WTC11 (cell line): Measurements from ENCODE around the gene BCAS3.

Source experiments
- ATF1 ChIP-seq: sonication (generic); formaldehyde crosslinking; IDR thresholded peaks from 2 replicates; pipeline ENCODE4 v1.8.1; 2023; ENCODE audit warnings: mild to moderate bottlenecking, moderate library complexity, missing genetic modification reagents
- ETV6 ChIP-seq: sonication (generic); formaldehyde crosslinking; IDR thresholded peaks from 2 replicates; pipeline ENCODE4 v1.8.1; 2022; ENCODE audit warnings: mild to moderate bottlenecking, missing genetic modification reagents
- GABPB1 ChIP-seq: sonication (generic); formaldehyde crosslinking; IDR thresholded peaks from 2 replicates; pipeline ENCODE4 v1.8.1; 2023; ENCODE audit warnings: mild to moderate bottlenecking, missing genetic modification reagents
- GRHL2 ChIP-seq: fragments of 250-450 bp; sonication (Bioruptor Pico); IDR thresholded peaks from 2 replicates; pipeline ENCODE4 v1.8.0; 2022; ENCODE audit warnings: mild to moderate bottlenecking, moderate library complexity; ENCODE audit not compliant: insufficient replicate concordance, severe bottlenecking
- JUN ChIP-seq: sonication (generic); formaldehyde crosslinking; IDR thresholded peaks from 2 replicates; pipeline ENCODE4 v1.8.0; 2023; ENCODE audit warnings: mild to moderate bottlenecking, missing genetic modification reagents
- MXD4 ChIP-seq: fragments of 250-450 bp; sonication (Bioruptor Pico); IDR thresholded peaks from 2 replicates; pipeline ENCODE4 v1.8.0; 2021; ENCODE audit warnings: mild to moderate bottlenecking, moderate library complexity, borderline replicate concordance
- TF ChIP-seq, protein P1 (sequence below): fragments of 200-600 bp; IDR thresholded peaks from 2 replicates; pipeline ENCODE4 v1.8.0; 2022; ENCODE audit warnings: antibody characterized with exemption
- TF ChIP-seq, protein P2 (sequence below): sonication (generic); formaldehyde crosslinking; IDR thresholded peaks from 2 replicates; pipeline ENCODE4 v1.8.1; 2023; ENCODE audit warnings: mild to moderate bottlenecking, missing genetic modification reagents, moderate library complexity
- TF ChIP-seq, protein P3 (sequence below): sonication (generic); formaldehyde crosslinking; IDR thresholded peaks from 2 replicates; pipeline ENCODE4 v1.8.0; 2022; ENCODE audit warnings: mild to moderate bottlenecking, missing genetic modification reagents
- TF ChIP-seq, protein P4 (sequence below): fragments of 250-450 bp; sonication (Bioruptor Pico); IDR thresholded peaks from 2 replicates; pipeline ENCODE4 v1.9.0; 2021; ENCODE audit warnings: mild to moderate bottlenecking
- TF ChIP-seq, protein P5 (sequence below): sonication (generic); formaldehyde crosslinking; IDR thresholded peaks from 2 replicates; pipeline ENCODE4 v1.8.1; 2023; ENCODE audit warnings: mild to moderate bottlenecking, missing genetic modification reagents

DNA sequence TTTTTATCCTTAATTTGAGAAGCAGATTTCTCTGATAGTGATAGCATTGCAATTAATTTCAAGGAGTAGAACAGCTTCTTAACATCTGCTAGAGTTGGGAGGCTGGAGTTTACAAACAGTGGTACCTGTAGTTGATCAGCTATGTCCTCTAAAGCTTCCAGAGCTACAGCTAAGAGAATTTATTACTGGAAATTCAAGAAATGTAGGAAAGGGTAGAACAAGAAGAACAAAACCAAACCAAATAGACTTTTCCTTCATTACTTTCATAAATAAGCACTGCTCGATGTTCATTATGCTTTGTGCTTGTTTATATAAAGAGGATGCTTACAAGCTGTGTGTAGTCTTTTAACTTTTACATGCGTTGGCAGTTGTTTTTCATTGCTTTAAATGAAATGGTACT is 388.4 kb downstream of the BCAS3 start:
- TF ChIP-seq, protein P1, sequence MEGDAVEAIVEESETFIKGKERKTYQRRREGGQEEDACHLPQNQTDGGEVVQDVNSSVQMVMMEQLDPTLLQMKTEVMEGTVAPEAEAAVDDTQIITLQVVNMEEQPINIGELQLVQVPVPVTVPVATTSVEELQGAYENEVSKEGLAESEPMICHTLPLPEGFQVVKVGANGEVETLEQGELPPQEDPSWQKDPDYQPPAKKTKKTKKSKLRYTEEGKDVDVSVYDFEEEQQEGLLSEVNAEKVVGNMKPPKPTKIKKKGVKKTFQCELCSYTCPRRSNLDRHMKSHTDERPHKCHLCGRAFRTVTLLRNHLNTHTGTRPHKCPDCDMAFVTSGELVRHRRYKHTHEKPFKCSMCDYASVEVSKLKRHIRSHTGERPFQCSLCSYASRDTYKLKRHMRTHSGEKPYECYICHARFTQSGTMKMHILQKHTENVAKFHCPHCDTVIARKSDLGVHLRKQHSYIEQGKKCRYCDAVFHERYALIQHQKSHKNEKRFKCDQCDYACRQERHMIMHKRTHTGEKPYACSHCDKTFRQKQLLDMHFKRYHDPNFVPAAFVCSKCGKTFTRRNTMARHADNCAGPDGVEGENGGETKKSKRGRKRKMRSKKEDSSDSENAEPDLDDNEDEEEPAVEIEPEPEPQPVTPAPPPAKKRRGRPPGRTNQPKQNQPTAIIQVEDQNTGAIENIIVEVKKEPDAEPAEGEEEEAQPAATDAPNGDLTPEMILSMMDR: no peak
- no peak for TF ChIP-seq GABPB1 (CRISPR knock-in tag)
- TF ChIP-seq, protein P2, sequence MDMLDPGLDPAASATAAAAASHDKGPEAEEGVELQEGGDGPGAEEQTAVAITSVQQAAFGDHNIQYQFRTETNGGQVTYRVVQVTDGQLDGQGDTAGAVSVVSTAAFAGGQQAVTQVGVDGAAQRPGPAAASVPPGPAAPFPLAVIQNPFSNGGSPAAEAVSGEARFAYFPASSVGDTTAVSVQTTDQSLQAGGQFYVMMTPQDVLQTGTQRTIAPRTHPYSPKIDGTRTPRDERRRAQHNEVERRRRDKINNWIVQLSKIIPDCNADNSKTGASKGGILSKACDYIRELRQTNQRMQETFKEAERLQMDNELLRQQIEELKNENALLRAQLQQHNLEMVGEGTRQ (CRISPR knock-in tag): no peak
- no peak for TF ChIP-seq MXD4 (CRISPR knock-in tag)
- TF ChIP-seq JUN: no peak
- no peak for TF ChIP-seq ATF1 (CRISPR knock-in tag)
- TF ChIP-seq, protein P3, sequence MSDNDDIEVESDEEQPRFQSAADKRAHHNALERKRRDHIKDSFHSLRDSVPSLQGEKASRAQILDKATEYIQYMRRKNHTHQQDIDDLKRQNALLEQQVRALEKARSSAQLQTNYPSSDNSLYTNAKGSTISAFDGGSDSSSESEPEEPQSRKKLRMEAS: no peak
- no peak for TF ChIP-seq GRHL2 (CRISPR knock-in tag)
- TF ChIP-seq, protein P4, sequence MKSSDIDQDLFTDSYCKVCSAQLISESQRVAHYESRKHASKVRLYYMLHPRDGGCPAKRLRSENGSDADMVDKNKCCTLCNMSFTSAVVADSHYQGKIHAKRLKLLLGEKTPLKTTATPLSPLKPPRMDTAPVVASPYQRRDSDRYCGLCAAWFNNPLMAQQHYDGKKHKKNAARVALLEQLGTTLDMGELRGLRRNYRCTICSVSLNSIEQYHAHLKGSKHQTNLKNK (CRISPR knock-in tag): no peak
- no peak for TF ChIP-seq ETV6 (CRISPR knock-in tag)
- TF ChIP-seq, protein P5, sequence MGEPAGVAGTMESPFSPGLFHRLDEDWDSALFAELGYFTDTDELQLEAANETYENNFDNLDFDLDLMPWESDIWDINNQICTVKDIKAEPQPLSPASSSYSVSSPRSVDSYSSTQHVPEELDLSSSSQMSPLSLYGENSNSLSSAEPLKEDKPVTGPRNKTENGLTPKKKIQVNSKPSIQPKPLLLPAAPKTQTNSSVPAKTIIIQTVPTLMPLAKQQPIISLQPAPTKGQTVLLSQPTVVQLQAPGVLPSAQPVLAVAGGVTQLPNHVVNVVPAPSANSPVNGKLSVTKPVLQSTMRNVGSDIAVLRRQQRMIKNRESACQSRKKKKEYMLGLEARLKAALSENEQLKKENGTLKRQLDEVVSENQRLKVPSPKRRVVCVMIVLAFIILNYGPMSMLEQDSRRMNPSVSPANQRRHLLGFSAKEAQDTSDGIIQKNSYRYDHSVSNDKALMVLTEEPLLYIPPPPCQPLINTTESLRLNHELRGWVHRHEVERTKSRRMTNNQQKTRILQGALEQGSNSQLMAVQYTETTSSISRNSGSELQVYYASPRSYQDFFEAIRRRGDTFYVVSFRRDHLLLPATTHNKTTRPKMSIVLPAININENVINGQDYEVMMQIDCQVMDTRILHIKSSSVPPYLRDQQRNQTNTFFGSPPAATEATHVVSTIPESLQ (CRISPR knock-in tag): no peak
